HEK293 (cell line): Measurements from ENCODE around the gene LY6G5B.

Source experiments
- BCL11B ChIP-seq: fragments of 450-650 bp; formaldehyde crosslinking; IDR thresholded peaks from 2 replicates; pipeline ENCODE4 v1.5.1; 2016; ENCODE audit warnings: low read depth, missing biosample characterization, missing genetic modification characterization
- HOXC10 ChIP-seq: sonication (generic); formaldehyde crosslinking; IDR thresholded peaks from 2 replicates; pipeline ENCODE4 v1.8.1; 2023; ENCODE audit warnings: mild to moderate bottlenecking, missing genetic modification reagents
- KLF1 ChIP-seq: fragments of 450-650 bp; formaldehyde crosslinking; IDR thresholded peaks from 2 replicates; pipeline ENCODE4 v1.5.1; 2016; ENCODE audit warnings: missing biosample characterization, missing genetic modification characterization
- KLF10 ChIP-seq: fragments of 450-650 bp; IDR thresholded peaks from 2 replicates; pipeline ENCODE4 v1.5.1; 2018; ENCODE audit warnings: missing biosample characterization, mild to moderate bottlenecking, missing genetic modification characterization
- KLF8 ChIP-seq: fragments of 450-650 bp; formaldehyde crosslinking; IDR thresholded peaks from 2 replicates; pipeline ENCODE4 v1.5.1; 2016; ENCODE audit warnings: missing biosample characterization, missing genetic modification characterization
- KLF9 ChIP-seq: fragments of 450-650 bp; formaldehyde crosslinking; IDR thresholded peaks from 2 replicates; pipeline ENCODE4 v1.5.1; 2016; ENCODE audit warnings: missing biosample characterization, missing genetic modification characterization, low read depth
- MEIS1 ChIP-seq: sonication (generic); formaldehyde crosslinking; IDR thresholded peaks from 2 replicates; pipeline ENCODE4 v1.8.1; 2022; ENCODE audit warnings: missing genetic modification reagents, mild to moderate bottlenecking, borderline replicate concordance
- OVOL3 ChIP-seq: fragments of 450-650 bp; formaldehyde crosslinking; IDR thresholded peaks from 2 replicates; pipeline ENCODE4 v1.5.1; 2016; ENCODE audit warnings: missing biosample characterization, missing genetic modification characterization
- SP2 ChIP-seq: fragments of 450-650 bp; formaldehyde crosslinking; IDR thresholded peaks from 2 replicates; pipeline ENCODE4 v1.5.1; 2016; ENCODE audit warnings: missing biosample characterization, missing genetic modification characterization
- ZBTB1 ChIP-seq: fragments of 450-650 bp; formaldehyde crosslinking; IDR thresholded peaks from 2 replicates; pipeline ENCODE4 v1.5.1; 2016; ENCODE audit warnings: missing biosample characterization, missing genetic modification characterization
- ZNF121 ChIP-seq: fragments of 450-650 bp; formaldehyde crosslinking; IDR thresholded peaks from 2 replicates; pipeline ENCODE4 v1.5.1; 2016; ENCODE audit warnings: missing biosample characterization, missing genetic modification characterization
- ZNF184 ChIP-seq: fragments of 450-650 bp; IDR thresholded peaks from 2 replicates; pipeline ENCODE4 v1.5.1; 2018; ENCODE audit warnings: missing biosample characterization, mild to moderate bottlenecking, missing genetic modification characterization
- ZNF223 ChIP-seq: fragments of 450-650 bp; formaldehyde crosslinking; IDR thresholded peaks from 2 replicates; pipeline ENCODE4 v1.5.1; 2016; ENCODE audit warnings: missing biosample characterization, missing genetic modification characterization
- ZNF341 ChIP-seq: fragments of 450-650 bp; formaldehyde crosslinking; IDR thresholded peaks from 2 replicates; pipeline ENCODE4; 2016; ENCODE audit warnings: low read depth, missing biosample characterization, missing genetic modification characterization
- ZNF354C ChIP-seq: fragments of 450-650 bp; formaldehyde crosslinking; IDR thresholded peaks from 2 replicates; pipeline ENCODE4 v1.5.1; 2016; ENCODE audit warnings: missing biosample characterization, missing genetic modification characterization, low read depth, borderline replicate concordance
- ZNF366 ChIP-seq: fragments of 450-650 bp; formaldehyde crosslinking; conservative IDR thresholded peaks from 2 replicates; pipeline ENCODE4 v1.5.1; 2016; ENCODE audit warnings: missing biosample characterization, missing genetic modification characterization
- ZNF394 ChIP-seq: fragments of 450-650 bp; formaldehyde crosslinking; IDR thresholded peaks from 2 replicates; pipeline ENCODE4 v1.5.1; 2016; ENCODE audit warnings: missing biosample characterization, missing genetic modification characterization, mild to moderate bottlenecking, moderate library complexity, borderline replicate concordance
- ZNF501 ChIP-seq: fragments of 450-650 bp; formaldehyde crosslinking; IDR thresholded peaks from 2 replicates; pipeline ENCODE4 v1.5.1; 2016; ENCODE audit warnings: missing biosample characterization, missing genetic modification characterization
- ZNF510 ChIP-seq: fragments of 450-650 bp; formaldehyde crosslinking; IDR thresholded peaks from 2 replicates; pipeline ENCODE4 v1.5.1; 2018; ENCODE audit warnings: mild to moderate bottlenecking, missing genetic modification characterization, missing biosample characterization; ENCODE audit not compliant: insufficient replicate concordance
- ZNF561 ChIP-seq: fragments of 450-650 bp; IDR thresholded peaks from 2 replicates; pipeline ENCODE4 v1.5.1; 2018; ENCODE audit warnings: missing biosample characterization, missing genetic modification characterization, borderline replicate concordance
- ZNF571 ChIP-seq: fragments of 450-650 bp; formaldehyde crosslinking; IDR thresholded peaks from 2 replicates; pipeline ENCODE4 v1.5.0; 2017; ENCODE audit warnings: missing biosample characterization, missing genetic modification characterization
- ZNF596 ChIP-seq: fragments of 450-650 bp; IDR thresholded peaks from 2 replicates; pipeline ENCODE4 v1.5.0; 2018; ENCODE audit warnings: missing biosample characterization, mild to moderate bottlenecking, missing genetic modification characterization, moderate library complexity
- ZNF610 ChIP-seq: fragments of 450-650 bp; formaldehyde crosslinking; IDR thresholded peaks from 2 replicates; pipeline ENCODE4 v1.5.1; 2016; ENCODE audit warnings: missing biosample characterization, missing genetic modification characterization, borderline replicate concordance
- ZNF654 ChIP-seq: fragments of 450-650 bp; formaldehyde crosslinking; IDR thresholded peaks from 2 replicates; pipeline ENCODE4 v1.5.1; 2016; ENCODE audit warnings: low read depth, missing biosample characterization, missing genetic modification characterization
- ZNF701 ChIP-seq: fragments of 450-650 bp; formaldehyde crosslinking; IDR thresholded peaks from 2 replicates; pipeline ENCODE4 v1.5.1; 2016; ENCODE audit warnings: missing biosample characterization, missing genetic modification characterization
- ZNF768 ChIP-seq: fragments of 450-650 bp; formaldehyde crosslinking; IDR thresholded peaks from 2 replicates; pipeline ENCODE4 v1.5.1; 2018; ENCODE audit warnings: missing biosample characterization, mild to moderate bottlenecking, missing genetic modification characterization
- TF ChIP-seq, protein P1 (sequence below): fragments of 450-650 bp; formaldehyde crosslinking; IDR thresholded peaks from 2 replicates; pipeline ENCODE4 v1.5.1; 2017; ENCODE audit warnings: missing biosample characterization, missing genetic modification characterization
- TF ChIP-seq, protein P2 (sequence below): fragments of 450-650 bp; formaldehyde crosslinking; IDR thresholded peaks from 2 replicates; pipeline ENCODE4 v1.5.1; 2016; ENCODE audit warnings: missing biosample characterization, missing genetic modification characterization
- TF ChIP-seq, protein P3 (sequence below): fragments of 450-650 bp; formaldehyde crosslinking; conservative IDR thresholded peaks from 2 replicates; pipeline ENCODE4 v1.5.1; 2016; ENCODE audit warnings: low read depth, missing biosample characterization, missing genetic modification characterization
- TF ChIP-seq, protein P4 (sequence below): fragments of 450-650 bp; formaldehyde crosslinking; IDR thresholded peaks from 2 replicates; pipeline ENCODE4 v1.5.1; 2016; ENCODE audit warnings: missing biosample characterization, missing genetic modification characterization
- TF ChIP-seq, protein P5 (sequence below): fragments of 450-650 bp; formaldehyde crosslinking; IDR thresholded peaks from 2 replicates; pipeline ENCODE4 v1.5.1; 2017; ENCODE audit warnings: missing biosample characterization, mild to moderate bottlenecking, missing genetic modification characterization, moderate library complexity

LY6G5B gene

DNA sequence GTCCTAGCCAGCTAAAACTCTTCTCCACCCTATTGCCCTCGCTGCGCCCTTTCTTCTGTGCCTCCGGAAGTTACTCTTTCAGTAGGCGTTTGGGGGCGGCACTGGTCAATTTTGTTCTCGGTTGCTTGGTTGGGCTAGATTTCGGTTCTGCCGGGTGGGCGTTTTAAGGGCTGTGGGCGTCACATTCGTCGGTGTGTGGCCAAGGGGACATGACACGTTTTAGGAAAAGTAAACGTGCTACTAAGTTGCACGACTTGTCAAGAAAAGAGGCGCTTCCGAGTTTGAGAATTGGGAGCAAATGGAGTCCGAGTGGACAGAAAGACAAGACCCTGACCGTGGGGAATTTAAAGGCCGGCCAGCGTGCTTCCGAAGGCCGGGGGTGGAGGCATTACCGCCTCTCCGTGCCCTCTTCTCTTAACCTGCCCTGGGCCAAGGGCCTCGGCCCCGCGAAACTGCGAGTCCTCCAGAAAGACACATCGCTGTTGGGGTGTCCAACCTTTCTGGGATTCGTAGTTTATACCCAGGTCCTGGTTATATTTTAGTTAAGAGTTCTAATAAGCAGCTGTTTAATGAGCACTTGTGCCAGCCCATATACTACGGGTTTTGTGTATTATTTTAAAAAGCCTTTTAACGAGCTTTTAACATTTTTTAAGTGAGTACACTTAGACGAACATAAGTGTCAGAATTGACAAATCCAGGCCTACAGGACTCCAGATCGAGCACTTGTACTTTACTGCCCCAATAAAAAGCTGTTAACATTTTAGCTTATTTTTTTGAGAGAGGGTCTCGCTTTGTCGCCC, 16.7 kb upstream of the LY6G5B start (continued):
- TF ChIP-seq ZNF768 (no peak), ZNF501 (tag by site-specific recombination) (peak; percentile 41; the same call in 1 of the 2 replicates), ZNF596 (tag by site-specific recombination) (no peak), ZNF394 (tag by site-specific recombination) (0 out of 2 replicates have a peak, but pooled peaks have one; percentile 7), SP2 (tag by site-specific recombination) (peak; percentile 96), BCL11B (tag by site-specific recombination) (peak; percentile 6; the same call in 1 of the 2 replicates), ZNF223 (tag by site-specific recombination) (no peak), KLF8 (tag by site-specific recombination) (peak; percentile 78; the same call in 1 of the 2 replicates), ZBTB1 (tag by site-specific recombination) (no peak), ZNF610 (tag by site-specific recombination) (no peak), HOXC10 (CRISPR knock-in tag) (no peak), ZNF121 (no peak), ZNF354C (no peak), ZNF366 (tag by site-specific recombination) (peak; percentile 82), ZNF341 (tag by site-specific recombination) (no peak), MEIS1 (no peak), ZNF571 (tag by site-specific recombination) (no peak), KLF1 (tag by site-specific recombination) (no peak; the same call in 1 of the 2 replicates), OVOL3 (no peak), ZNF510 (tag by site-specific recombination) (no peak), KLF10 (0 out of 2 replicates have a peak, but pooled peaks have one; percentile 7), ZNF701 (no peak), ZNF561 (0 out of 2 replicates have a peak, but pooled peaks have one; percentile 4), ZNF654 (tag by site-specific recombination) (peak; percentile 2; the same call in 1 of the 2 replicates), ZNF184 (tag by site-specific recombination) (no peak), KLF9 (tag by site-specific recombination) (peak; percentile 55)
- TF ChIP-seq, protein P1, sequence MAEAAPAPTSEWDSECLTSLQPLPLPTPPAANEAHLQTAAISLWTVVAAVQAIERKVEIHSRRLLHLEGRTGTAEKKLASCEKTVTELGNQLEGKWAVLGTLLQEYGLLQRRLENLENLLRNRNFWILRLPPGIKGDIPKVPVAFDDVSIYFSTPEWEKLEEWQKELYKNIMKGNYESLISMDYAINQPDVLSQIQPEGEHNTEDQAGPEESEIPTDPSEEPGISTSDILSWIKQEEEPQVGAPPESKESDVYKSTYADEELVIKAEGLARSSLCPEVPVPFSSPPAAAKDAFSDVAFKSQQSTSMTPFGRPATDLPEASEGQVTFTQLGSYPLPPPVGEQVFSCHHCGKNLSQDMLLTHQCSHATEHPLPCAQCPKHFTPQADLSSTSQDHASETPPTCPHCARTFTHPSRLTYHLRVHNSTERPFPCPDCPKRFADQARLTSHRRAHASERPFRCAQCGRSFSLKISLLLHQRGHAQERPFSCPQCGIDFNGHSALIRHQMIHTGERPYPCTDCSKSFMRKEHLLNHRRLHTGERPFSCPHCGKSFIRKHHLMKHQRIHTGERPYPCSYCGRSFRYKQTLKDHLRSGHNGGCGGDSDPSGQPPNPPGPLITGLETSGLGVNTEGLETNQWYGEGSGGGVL (tag by site-specific recombination) = no peak
- TF ChIP-seq, protein P2, sequence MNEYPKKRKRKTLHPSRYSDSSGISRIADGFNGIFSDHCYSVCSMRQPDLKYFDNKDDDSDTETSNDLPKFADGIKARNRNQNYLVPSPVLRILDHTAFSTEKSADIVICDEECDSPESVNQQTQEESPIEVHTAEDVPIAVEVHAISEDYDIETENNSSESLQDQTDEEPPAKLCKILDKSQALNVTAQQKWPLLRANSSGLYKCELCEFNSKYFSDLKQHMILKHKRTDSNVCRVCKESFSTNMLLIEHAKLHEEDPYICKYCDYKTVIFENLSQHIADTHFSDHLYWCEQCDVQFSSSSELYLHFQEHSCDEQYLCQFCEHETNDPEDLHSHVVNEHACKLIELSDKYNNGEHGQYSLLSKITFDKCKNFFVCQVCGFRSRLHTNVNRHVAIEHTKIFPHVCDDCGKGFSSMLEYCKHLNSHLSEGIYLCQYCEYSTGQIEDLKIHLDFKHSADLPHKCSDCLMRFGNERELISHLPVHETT (tag by site-specific recombination) = no peak
- TF ChIP-seq, protein P3, sequence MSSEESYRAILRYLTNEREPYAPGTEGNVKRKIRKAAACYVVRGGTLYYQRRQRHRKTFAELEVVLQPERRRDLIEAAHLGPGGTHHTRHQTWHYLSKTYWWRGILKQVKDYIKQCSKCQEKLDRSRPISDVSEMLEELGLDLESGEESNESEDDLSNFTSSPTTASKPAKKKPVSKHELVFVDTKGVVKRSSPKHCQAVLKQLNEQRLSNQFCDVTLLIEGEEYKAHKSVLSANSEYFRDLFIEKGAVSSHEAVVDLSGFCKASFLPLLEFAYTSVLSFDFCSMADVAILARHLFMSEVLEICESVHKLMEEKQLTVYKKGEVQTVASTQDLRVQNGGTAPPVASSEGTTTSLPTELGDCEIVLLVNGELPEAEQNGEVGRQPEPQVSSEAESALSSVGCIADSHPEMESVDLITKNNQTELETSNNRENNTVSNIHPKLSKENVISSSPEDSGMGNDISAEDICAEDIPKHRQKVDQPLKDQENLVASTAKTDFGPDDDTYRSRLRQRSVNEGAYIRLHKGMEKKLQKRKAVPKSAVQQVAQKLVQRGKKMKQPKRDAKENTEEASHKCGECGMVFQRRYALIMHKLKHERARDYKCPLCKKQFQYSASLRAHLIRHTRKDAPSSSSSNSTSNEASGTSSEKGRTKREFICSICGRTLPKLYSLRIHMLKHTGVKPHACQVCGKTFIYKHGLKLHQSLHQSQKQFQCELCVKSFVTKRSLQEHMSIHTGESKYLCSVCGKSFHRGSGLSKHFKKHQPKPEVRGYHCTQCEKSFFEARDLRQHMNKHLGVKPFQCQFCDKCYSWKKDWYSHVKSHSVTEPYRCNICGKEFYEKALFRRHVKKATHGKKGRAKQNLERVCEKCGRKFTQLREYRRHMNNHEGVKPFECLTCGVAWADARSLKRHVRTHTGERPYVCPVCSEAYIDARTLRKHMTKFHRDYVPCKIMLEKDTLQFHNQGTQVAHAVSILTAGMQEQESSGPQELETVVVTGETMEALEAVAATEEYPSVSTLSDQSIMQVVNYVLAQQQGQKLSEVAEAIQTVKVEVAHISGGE (tag by site-specific recombination) = no peak
- TF ChIP-seq, protein P4, sequence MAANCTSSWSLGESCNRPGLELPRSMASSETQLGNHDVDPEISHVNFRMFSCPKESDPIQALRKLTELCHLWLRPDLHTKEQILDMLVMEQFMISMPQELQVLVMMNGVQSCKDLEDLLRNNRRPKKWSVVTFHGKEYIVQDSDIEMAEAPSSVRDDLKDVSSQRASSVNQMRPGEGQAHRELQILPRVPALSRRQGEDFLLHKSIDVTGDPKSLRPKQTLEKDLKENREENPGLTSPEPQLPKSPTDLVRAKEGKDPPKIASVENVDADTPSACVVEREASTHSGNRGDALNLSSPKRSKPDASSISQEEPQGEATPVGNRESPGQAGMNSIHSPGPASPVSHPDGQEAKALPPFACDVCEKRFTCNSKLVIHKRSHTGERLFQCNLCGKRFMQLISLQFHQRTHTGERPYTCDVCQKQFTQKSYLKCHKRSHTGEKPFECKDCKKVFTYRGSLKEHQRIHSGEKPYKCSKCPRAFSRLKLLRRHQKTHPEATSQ (tag by site-specific recombination) = no peak
- TF ChIP-seq, protein P5, sequence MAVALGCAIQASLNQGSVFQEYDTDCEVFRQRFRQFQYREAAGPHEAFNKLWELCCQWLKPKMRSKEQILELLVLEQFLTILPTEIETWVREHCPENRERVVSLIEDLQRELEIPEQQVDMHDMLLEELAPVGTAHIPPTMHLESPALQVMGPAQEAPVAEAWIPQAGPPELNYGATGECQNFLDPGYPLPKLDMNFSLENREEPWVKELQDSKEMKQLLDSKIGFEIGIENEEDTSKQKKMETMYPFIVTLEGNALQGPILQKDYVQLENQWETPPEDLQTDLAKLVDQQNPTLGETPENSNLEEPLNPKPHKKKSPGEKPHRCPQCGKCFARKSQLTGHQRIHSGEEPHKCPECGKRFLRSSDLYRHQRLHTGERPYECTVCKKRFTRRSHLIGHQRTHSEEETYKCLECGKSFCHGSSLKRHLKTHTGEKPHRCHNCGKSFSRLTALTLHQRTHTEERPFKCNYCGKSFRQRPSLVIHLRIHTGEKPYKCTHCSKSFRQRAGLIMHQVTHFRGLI = peak; percentile 88
